ENCODE data around the gene ABCB8. TPM values are rescaled to one million over a fixed set of nuclear protein-coding genes. Genes with fewer than 3 reads are reported as not detected.
A peak's percentile ranks its signal among the peaks of the same experiment; 100 is the strongest.

The ABCB8 gene
- total and polyA plus RNA-seq, 2 of the 4 experiments (the other 2 are of a cell fraction): 16.3 to 26.8 TPM

- TF ChIP-seq BHLHE40 (IDR thresholded peaks at IDR 0.05; ENCODE audit: low read depth, low read length) (peak; percentile 3; the same call in 1 of the 2 replicates), MAFK (IDR thresholded peaks at IDR 0.05; ENCODE audit: low read depth, low read length) (no peak)
Measured at GRCh38 chr7:151087245-151088018, 59.2 kb downstream of the ABCB8 start (continued).

DNA sequence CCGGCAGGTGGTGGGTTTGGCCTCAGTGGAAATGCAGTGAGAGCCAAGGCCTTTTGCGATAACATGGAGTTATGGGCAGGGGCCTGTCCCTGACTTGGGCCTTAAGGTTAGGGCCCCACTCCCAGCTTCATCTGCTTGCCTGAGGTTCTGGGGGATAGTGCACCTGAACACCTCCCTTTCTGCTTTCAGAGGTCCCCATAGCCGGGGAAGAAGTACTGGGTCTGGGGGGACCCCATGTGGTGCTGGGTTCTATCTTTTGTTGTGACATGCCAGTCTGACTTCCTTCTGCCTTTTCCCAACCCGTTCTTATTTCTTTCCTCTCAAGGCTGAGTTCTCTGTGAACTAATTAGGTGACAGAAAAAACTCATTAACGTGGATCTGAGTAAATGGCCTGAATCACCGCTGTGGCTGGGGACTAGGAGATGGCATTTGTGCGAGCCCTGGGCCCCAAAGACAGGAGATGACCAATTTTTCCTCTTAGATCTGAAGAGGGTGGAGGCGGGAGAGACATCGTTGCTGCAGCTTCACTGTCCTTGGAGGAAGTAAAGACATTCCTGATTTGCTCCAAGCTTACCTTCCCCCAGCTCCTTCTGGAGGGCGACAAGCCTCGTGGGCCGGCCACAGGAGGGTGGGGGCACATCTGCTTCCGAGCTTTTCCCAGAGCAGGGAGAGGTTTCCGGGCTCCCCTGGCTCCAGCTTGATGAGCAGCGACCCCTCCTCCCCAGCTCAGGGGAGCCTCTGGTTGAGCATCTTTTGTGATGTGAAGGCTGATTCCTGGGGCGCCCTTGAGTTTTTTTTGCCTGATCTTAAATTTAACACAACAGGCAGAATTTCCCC lies 60.0 kb downstream of the ABCB8 start:
- peak overlapping the region; percentile 70 for H4K91ac ChIP-seq (ENCODE audit: insufficient read depth, low read depth, low read length)
- peaks cover 6% of the 10 kb centered on the region; the same call in 1 of the 2 replicates for H3K36me3 ChIP-seq (ENCODE audit: control insufficient read depth, insufficient read depth, low read length)
- H3K27ac ChIP-seq (ENCODE audit: insufficient read depth, low read length): peak overlapping the region; percentile 50
- DNase-seq (no peak), ATAC-seq (ENCODE audit: low read depth) (no peak)
- no peaks in the 10 kb centered on the region for H3K27me3 ChIP-seq (ENCODE audit: control insufficient read depth, insufficient read depth, low read length)
- peak overlapping the region; percentile 79 for H2AK5ac ChIP-seq (ENCODE audit: low read depth, low read length)
- H4K8ac ChIP-seq (ENCODE audit: low read depth in 2 of 2, low read length in 2 of 2): peak overlapping the region; percentile 8 to 59; a peak in 2 of 4 replicates
- ChIA-PET CTCF (interaction anchor here (0.9 to 1.3 kb wide), 3 partner anchors 24 to 36 kb away, joined by 3 to 4 read pairs (median 3); no protein-coding TSS in a partner anchor), POLR2A (ENCODE audit: unreplicated experiment) (interaction anchor here (1.0 kb wide), 1 partner anchor 25 kb away, joined by 3 read pairs; no protein-coding TSS in a partner anchor)
- 29% methylated on average over 1 of the region's 16 CpGs; no CpG with 5 or more reads in 1 of the 2 experiments for WGBS, 2 experiments (ENCODE audit: extremely low coverage in 2 of 2, insufficient read length in 1 of 2)
- BruUV-seq (replicated peaks): no TSS peak
- peak overlapping the region; percentile 89 for H3K14ac ChIP-seq (replicated peaks; ENCODE audit: low read depth, low read length)
- H2BK20ac ChIP-seq (ENCODE audit: low read depth, low read length): peak overlapping the region; percentile 3; the same call in 1 of the 2 replicates
- H3K4ac ChIP-seq (ENCODE audit: low read depth, low read length): peak overlapping the region; percentile 81
- H3K4me2 ChIP-seq (ENCODE audit: low read depth, low read length): peak overlapping the region; percentile 54
- H4K5ac ChIP-seq (ENCODE audit: low read depth, low read length): no peak overlapping the region
- H3K18ac ChIP-seq (ENCODE audit: low read depth, low read length): no peak overlapping the region
- peaks cover 4 to 54% of the 10 kb centered on the region in 2 experiments; a peak in 2 of 4 replicates for H3K79me1 ChIP-seq (ENCODE audit: low read depth in 1 of 2, low read length in 2 of 2)
- H2BK15ac ChIP-seq (ENCODE audit: low read depth, low read length): peak overlapping the region; percentile 27; the same call in 1 of the 3 replicates
- in situ Hi-C loops (cut with MboI; ENCODE audit: low sequenced_read_pairs): no loop called here
- peaks cover 57% of the 10 kb centered on the region for H4K20me1 ChIP-seq (ENCODE audit: insufficient read depth, low read length)
- peak overlapping the region; percentile 57 for H3K56ac ChIP-seq (ENCODE audit: extremely low read depth, insufficient read depth, low read length)
- dilution Hi-C loops (cut with HindIII; ENCODE audit: low sequenced_read_pairs, unreplicated experiment): no loop called here
- H2AK9ac ChIP-seq (replicated peaks; ENCODE audit: low read depth, low read length, poor library complexity): peak overlapping the region; percentile 76
- TF ChIP-seq RAD21 (IDR thresholded peaks at IDR 0.05; ENCODE audit: low read length) (no peak), FOS (IDR thresholded peaks at IDR 0.05; ENCODE audit: low read depth, low read length) (no peak), MAFK (IDR thresholded peaks at IDR 0.05; ENCODE audit: low read depth, low read length) (no peak), MAZ (IDR thresholded peaks at IDR 0.05; ENCODE audit: borderline replicate concordance, low read depth, low read length) (peak; percentile 68; the same call in 1 of the 2 replicates)
- H3K9me1 ChIP-seq (ENCODE audit: insufficient read depth, low read length): peaks cover 8% of the 10 kb centered on the region
- H2BK5ac ChIP-seq (ENCODE audit: low read depth, low read length, poor library complexity, severe bottlenecking): peak overlapping the region; percentile 51
- peak overlapping the region; percentile 96 for H3K23ac ChIP-seq (ENCODE audit: low read depth, low read length)
- H2BK120ac ChIP-seq (ENCODE audit: low read depth, low read length): peak overlapping the region; percentile 57
- H3K9me3 ChIP-seq (ENCODE audit: control insufficient read depth, insufficient read depth, low read length): no peaks in the 10 kb centered on the region
- H3K9ac ChIP-seq (ENCODE audit: low read depth, low read length): peak overlapping the region; percentile 80
- peak overlapping the region; percentile 86 for H3K4me3 ChIP-seq (ENCODE audit: insufficient read depth, low read depth, low read length)
- peak overlapping the region; percentile 82 for H2AFZ ChIP-seq (replicated peaks; ENCODE audit: low read length, poor library complexity)
- H3K4me1 ChIP-seq (ENCODE audit: control insufficient read depth, insufficient read depth, low read length): peaks cover 23% of the 10 kb centered on the region
- intact Hi-C loops (cut with micrococcal nuclease): no loop called here
